T-helper 2 cell (primary cell): Measurements from ENCODE around the gene DTNB.

ENCODE experiments used
- DNase-seq, 5 experiments: peaks; one replicate each; pipeline versions ENCODE4 v3.0.0 to v3.0.0-alpha.2; 2012 to 2022

The DTNB gene

DNA sequence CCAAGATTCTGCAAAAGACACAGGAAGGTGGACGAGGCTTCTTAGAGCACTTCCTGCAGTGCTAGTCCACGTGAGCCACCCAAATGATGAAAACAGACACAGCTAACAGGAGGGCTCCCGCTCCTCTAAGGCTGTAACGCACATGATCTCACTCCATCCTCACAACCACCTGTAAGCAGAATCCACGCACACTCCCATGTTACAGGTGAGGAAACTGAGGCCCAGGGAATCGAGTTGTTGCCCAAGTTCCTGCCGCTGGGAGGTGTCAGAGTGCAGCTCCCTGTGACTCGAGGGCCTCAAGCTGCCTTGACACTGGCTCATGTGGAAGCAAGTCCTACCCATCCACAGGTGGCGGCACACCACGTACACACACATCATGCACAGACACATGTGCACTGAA lies 336.1 kb downstream of the DTNB start:
- DNase-seq, result no peak

DNA sequence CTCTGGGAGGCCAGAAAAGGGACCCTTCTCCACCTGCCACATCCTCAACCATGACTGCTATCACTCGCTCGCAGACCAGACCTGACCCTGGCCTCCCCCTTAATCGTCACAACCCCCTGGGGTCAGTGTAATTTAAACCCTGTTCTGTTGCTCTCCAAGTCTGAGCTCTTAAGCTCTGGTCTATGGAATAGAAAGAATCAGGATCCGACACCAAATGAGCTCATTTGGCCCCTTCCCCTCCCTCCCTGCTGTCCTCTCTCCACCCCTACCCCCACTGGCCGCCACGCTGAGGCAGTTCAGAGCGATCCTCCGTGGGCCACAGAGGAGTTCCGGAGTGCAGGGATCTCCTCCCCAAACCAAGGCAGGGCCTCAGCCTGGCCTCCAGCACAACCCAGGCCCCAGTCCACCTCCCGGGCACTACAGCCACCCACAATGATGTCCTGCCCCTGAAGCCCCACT lies 337.0 kb downstream of the DTNB start:
- DNase-seq, result no peak

DNA sequence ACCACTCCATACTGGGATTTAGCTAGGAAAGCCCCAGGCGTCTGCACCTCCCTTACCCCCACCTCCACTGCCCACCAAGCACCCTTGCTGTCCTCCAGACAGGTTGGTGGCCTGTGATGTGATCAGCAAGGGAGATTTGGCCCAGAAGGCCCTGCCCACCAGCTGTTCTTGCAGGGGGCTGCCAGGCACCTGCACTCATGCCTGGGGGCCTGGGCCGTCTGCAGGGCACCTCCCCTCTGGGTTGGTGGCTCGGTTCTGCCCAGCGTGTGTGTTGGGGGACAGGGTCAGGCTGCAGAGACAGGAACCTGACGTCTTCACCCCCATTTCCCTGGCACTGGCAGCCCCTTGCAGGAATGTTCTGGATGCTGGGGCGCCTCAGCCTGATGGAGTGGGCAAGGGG lies 337.4 kb downstream of the DTNB start:
- no peak for DNase-seq

DNA sequence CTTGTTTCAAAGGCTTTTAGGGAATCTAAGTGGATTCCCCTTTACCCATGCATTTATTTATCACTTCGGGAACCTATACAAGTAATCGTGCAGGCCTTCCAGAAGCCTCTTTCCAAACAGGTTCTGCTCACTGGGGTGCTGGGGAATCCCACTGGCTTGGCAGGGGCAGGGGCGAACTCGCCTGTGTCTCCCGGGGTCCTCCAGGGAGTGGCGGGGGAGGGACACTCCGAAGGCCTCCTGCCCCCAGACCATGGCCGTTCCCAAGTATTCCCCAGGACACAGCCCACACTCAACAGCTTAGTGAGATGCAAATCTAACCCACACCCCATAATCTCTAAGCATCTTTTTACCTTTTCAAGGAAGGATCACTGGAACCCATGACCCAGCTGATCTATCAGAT lies 338.2 kb downstream of the DTNB start:
- DNase-seq, result no peak

DNA sequence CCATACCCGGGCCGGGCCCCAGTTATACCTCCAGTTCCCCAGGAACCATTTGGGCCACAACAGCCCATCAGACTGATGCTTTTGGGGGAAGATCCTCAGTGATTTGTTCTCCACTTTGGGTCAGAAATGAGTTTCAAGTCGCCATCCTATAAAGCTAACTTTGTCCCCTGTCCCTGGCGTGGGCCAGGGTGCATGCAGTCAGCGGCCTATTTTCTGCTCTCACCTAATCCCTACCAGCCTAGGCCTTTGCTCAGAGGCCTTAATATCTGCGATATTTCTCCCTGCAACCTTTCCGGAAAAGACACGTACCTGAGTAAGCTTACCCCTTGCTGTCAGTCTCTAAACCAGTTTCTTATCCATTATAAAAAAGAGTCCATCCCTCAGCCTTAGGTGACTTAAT lies 338.9 kb downstream of the DTNB start:
- no peak for DNase-seq

DNA sequence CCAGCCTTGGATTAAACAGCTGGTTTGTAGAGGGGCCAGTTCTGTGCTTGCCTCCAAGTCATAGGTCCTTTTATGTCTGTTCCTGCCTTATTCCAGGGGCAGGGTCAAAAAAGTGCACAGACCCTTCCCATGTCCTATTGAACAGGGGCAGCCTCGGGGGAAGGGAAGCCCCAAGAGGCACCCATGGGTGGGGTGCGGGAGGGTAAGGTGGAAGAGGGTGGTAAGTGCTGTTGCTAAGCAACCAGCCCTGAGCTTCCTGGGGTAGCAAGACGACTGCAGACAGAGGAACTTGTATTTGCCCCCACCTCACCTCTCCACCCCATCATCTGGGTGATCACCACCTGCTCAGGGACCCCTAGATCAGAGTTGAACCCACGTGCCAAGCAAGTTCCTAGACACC lies 339.4 kb downstream of the DTNB start:
- DNase-seq, result peak in 1 of 5 experiments; percentile 26

DNA sequence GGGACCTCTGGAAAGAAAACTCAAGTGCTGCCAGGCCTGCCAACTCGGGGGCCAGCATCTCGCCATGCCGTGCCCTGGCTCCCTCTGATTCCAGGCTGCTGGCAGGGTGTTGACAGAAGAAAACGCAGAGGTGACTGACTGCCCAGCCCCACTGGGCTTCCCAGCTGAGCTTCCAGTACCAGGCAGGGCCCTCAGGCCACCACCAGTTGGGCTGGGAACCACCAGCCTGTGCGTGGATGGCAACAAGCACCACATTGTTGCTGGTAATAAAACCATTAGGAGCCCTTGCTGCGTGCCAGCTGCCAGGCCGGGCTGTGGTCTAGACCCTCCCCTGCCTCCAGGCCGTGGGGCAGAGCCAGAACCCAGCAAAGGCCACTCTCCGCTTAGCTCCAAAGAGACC lies 340.8 kb downstream of the DTNB start:
- no peak for DNase-seq

DNA sequence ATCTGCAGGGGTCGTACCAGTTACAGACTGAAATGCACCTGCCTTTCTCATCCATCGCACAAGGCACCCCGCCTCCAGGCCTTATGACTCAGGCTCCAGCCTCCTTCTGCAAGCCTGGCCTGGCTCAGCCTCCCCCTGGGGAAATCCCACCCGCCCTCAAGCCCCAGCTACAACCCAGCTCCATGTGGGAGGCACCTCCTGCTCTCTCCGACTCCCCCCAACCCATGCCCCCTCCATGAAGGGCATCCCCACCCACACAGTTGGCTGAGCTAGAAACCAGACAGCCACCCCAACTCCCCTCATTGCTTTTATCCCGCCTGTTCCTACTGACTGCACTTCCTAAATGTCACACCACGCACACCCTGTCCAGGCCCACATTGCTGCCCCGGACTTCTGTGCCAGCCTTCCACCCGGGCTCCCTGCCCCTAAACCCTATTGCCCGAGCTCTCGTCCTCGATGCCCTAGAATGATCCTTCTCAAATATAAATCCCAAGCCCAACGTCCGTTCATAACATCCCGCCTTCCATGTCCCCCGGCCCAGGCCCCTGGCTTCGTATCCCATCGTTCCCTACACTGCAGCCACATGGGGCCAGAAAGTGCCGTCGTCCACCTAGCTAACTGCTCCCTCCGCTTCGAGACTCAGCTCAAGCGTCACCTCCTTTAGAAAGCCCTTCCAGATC lies 341.6 kb downstream of the DTNB start:
- peak in 1 of 5 experiments; percentile 52 for DNase-seq

DNA sequence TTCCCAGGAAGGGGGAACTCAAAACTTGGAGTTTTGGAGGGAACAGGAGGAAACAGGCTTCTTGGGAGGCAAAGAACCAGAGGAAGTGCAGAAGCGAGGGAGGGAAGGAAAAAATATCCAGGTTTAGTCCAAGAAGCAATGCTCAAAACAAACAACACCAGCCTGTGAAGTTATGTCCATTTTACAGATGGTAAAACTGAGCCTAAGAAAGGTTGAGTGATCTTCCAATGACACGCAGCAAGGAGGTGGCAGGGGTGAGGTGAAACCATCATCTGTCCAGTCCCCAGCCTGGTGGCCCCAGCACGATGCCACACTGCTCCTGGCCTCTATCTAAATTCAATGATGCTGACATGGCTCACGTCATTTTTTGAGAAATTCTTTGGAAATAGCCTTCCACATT lies 342.4 kb downstream of the DTNB start:
- DNase-seq, result no peak

DNA sequence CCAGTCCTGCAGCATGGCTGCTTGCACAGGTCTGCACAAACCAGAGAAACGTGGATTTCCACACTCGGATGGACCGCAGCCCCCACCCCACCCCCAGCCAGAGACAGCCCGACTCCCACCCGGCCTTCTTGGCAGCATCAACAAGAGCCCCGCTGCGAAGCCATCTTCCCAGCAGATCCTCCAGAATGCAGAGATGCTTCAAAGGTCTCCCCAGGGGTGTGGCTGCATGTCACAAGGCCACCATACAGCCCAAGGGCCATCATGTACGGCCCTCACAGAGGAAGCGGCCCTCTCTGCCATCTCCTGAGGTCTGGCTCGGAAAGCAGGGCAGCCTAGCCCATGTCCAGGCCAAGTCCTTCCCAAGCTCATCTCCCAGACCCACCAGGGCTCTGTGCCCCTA lies 343.1 kb downstream of the DTNB start:
- DNase-seq, result no peak

DNA sequence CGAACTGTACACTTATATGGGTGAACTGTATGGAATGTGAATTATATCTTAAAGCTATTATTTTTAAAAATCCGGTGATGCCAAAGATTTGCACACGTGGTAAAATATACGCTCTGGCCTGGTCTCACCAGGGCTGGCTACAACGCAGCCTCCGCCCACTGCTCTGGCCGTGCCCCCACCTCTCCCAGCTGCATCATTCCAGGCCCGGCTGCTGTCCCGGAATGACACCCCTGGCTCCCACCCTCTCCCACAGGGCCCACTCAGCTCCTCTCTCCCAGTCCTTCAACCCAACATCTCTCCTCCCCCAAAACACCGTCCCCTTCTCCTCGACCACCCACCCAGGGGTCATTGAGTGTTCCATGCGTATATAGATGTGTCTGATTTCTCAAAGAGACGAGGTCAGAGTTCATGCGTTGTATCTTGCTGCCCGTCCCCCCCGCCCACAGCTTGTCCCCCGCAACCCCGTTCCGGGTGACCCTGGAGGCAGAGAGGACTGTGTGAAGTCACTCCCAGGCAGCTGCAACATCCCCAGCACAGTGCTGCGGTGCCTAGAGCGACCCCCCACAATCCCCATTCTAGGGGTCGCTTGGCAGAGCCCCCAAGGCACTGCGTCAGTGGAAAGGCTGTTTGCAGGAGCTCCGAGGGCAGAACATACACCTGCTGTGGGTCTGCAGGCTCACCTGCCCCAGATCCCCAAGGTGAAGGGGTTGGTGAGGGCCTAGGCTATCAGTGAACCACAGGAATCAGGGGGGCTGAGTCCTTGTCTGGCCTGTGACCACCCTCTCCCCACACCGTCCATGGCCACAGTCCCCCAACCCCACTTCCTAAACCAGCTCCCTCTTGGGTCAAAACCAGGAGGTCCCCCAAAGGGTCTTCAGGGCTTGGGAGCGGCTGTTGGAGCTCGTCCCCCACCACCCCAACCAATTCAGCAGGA lies 345.0 kb downstream of the DTNB start:
- no peak for DNase-seq
